ENCODE measurements around the gene PCIF1.

DNA sequence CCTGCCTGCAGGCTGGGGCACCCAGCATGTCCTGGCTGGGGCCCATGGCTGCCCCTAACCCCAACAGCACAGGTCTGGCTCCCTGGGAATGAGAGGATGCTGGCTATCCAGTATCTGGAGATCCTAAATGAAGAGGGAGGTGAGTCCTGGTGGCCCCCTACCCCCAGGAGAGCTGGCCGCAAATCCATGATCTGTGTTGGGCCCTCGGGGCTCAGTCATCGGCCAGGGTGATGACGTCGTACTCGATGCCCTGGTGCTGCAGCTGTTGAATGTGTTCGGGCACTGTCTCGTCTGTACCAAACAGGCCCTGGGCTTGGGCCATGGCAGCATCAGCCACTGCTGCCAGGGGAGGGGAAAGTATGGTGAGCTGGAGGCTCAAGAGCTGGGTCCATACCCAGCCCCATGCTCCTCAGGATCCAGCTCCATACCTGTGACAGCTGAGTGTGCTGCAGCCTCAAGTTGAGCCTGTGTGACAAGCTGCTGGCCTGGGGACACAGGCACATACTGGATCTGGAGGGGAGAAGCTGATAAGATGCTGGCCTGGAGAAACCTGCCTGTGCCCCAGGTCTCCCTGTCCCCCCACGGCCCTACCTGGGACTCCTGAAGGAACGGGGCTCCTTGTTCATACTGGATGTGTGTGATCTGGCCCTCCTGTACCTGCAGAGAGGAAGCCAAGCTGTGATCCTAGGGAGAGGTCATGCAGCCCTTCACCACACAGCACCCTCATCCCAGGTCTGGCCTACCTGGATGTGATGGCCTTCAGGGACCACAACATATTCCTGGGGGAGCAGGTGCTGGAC, 14.5 kb downstream of the PCIF1 start:
- no peak for TF ChIP-seq EZH2 (IDR thresholded peaks at IDR 0.05; ENCODE audit: insufficient read depth, poor library complexity, severe bottlenecking)
- no peak for TF ChIP-seq EZH2phosphoT487 (IDR thresholded peaks at IDR 0.05; ENCODE audit: insufficient read depth, low read depth)

Measured in GM23248 (cell line).